ENCODE measurements around the gene PDE4B.
A peak's percentile ranks its signal among the peaks of the same experiment; 100 is the strongest.
"Not testable (repeated sequence)": the region's sequence is repeated elsewhere in the genome, so short reads cannot be mapped to it uniquely, and the experiment has no call there.

The PDE4B gene

DNA sequence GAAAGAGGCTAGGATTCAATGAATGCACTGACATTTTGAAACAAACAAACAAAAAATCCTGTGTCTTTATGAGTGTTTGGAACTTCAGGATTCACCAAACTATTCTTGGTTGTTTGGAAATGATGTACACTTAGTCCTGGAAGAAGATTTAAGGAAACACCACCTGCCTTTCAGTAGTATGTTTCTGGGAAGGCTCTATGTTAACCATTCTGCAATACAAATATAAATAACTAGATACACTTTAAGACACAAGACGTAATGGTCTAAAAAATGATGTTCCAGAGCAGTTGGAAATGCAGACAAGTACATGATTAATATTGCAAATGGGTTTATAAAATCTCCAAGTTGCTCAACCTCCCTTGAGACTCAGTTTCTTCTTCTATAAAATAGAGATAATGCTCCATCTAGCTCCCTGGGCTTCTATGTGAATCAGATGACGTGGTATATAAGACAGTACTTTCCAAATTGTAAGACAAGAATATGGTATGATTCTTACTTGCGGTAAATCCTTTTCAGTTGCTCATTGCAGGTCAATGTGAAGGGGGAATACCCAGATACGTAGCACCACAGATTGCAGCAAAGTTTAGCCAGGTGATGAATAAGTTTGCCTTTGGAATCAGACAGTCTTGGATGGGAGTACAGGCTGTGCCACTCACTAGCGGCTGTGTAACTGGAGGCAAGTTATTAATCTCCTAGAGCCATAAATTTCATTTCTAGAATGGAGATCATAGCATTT lies 516.5 kb downstream of the PDE4B start:
- H3K27me3 Mint-ChIP-seq (ENCODE audit: low read depth): peaks cover 7% of the 10 kb centered on the region
- H3K4me1 Mint-ChIP-seq (ENCODE audit: low read depth): peaks cover 2% of the 10 kb centered on the region
- no peaks in the 10 kb centered on the region for H3K9me3 Mint-ChIP-seq
- H3K4me3 Mint-ChIP-seq: no peak overlapping the region
- no peak for DNase-seq (ENCODE audit: low spot score)
- no peak overlapping the region for H3K27ac Mint-ChIP-seq
- H3K36me3 Mint-ChIP-seq (ENCODE audit: low read depth): no peaks in the 10 kb centered on the region

GRCh38 chr1:66311092-66311491 lies 518.4 kb downstream of the PDE4B start:
- Mint-ChIP-seq H3K4me1 (ENCODE audit: low read depth) (peaks cover 2% of the 10 kb centered on the region), H3K4me3 (no peak overlapping the region), H3K27me3 (ENCODE audit: low read depth) (peaks cover 7% of the 10 kb centered on the region), H3K9me3 (no peaks in the 10 kb centered on the region), H3K27ac (no peak overlapping the region), H3K36me3 (ENCODE audit: low read depth) (no peaks in the 10 kb centered on the region)
- no peak for DNase-seq (ENCODE audit: low spot score)

GRCh38 chr1:66311628-66312027 lies 518.9 kb downstream of the PDE4B start:
- no peak overlapping the region for H3K27ac Mint-ChIP-seq
- no peak overlapping the region for H3K4me3 Mint-ChIP-seq
- peaks cover 7% of the 10 kb centered on the region for H3K27me3 Mint-ChIP-seq (ENCODE audit: low read depth)
- no peaks in the 10 kb centered on the region for H3K36me3 Mint-ChIP-seq (ENCODE audit: low read depth)
- no peak for DNase-seq (ENCODE audit: low spot score)
- no peaks in the 10 kb centered on the region for H3K9me3 Mint-ChIP-seq
- H3K4me1 Mint-ChIP-seq (ENCODE audit: low read depth): peaks cover 6% of the 10 kb centered on the region

DNA sequence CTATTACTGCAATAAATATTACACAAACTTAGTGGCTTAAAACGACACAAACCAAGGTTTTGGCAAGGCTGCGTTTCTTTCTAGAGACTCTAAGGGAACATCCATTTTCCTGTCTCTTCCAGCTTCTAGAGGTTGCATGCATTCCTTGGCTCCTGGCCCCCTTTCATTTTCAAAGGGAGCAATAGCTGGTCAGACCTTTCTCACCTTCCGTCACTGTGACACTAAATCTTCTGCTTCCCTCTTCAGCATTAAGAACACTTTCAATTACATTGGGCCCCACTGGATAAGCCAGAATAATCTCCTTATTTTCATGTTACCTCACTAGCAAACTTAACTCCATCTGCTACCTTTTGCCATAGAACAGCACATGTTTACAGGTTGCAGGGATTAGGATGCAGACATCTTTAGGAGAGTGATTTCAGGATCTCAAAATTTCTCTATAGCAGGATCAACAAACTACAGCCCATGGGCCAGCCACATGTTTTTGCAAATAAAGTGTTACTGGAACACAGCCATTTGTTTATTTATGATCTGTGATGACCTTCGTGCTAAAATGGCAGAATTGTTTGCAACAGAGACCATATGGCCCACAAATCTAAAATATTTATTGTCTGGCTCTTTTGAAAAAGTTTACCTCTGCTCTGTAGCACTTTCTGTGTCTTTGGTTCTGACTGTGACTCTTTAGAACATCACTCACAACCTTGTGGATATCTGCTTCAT lies 519.7 kb downstream of the PDE4B start:
- peaks cover 7% of the 10 kb centered on the region for H3K27me3 Mint-ChIP-seq (ENCODE audit: low read depth)
- no peaks in the 10 kb centered on the region for H3K9me3 Mint-ChIP-seq
- no peak for DNase-seq (ENCODE audit: low spot score)
- H3K4me1 Mint-ChIP-seq (ENCODE audit: low read depth): peaks cover 13% of the 10 kb centered on the region
- H3K27ac Mint-ChIP-seq: no peak overlapping the region
- H3K36me3 Mint-ChIP-seq (ENCODE audit: low read depth): no peaks in the 10 kb centered on the region
- H3K4me3 Mint-ChIP-seq: no peak overlapping the region

DNA sequence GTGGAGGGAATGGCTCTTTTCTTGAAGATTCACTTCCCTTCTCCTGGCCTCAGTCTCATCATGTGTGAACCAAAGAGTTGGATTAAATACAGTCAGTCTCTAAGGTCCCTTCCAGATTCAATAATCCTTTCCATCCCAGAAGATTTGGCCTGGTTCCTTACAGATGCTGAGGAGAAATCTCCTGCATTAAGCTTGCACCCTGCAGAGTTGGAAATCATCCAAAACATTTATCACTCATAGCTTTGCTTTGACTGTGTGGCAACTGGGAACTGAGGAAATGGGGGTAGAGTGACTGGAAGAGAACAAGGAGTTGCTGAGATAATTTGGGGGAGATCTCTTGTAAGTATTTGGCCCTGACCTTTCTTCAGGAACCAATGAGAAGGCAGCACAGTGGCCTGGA lies 520.7 kb downstream of the PDE4B start:
- H3K9me3 Mint-ChIP-seq: no peaks in the 10 kb centered on the region
- no peaks in the 10 kb centered on the region for H3K36me3 Mint-ChIP-seq (ENCODE audit: low read depth)
- no peak overlapping the region for H3K4me3 Mint-ChIP-seq
- peaks cover 7% of the 10 kb centered on the region for H3K27me3 Mint-ChIP-seq (ENCODE audit: low read depth)
- H3K27ac Mint-ChIP-seq: no peak overlapping the region
- peaks cover 13% of the 10 kb centered on the region for H3K4me1 Mint-ChIP-seq (ENCODE audit: low read depth)
- DNase-seq (ENCODE audit: low spot score): no peak

DNA sequence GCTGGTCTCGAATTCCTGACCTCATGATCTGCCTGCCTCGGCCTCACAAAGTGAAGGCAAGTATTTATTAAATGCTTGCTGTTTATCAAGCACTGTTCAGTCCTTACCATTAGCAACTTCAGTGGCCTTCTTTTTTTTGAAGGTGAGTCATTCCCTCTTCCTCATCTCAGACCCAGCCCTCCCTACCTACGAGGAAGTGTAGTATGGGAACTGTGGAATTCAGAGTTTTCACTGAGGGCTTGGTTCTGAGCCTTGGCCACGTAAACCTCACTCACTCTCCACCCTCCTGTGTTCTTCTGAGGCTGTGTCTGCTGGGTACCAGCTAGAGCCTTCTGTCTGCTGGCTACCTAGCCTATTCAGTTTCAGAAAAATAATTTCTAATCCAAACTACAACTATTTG lies 523.0 kb downstream of the PDE4B start:
- Mint-ChIP-seq H3K27me3 (ENCODE audit: low read depth) (peaks cover 4% of the 10 kb centered on the region), H3K9me3 (peaks cover 5% of the 10 kb centered on the region), H3K27ac (no peak overlapping the region), H3K4me3 (no peak overlapping the region), H3K4me1 (ENCODE audit: low read depth) (peaks cover 13% of the 10 kb centered on the region), H3K36me3 (ENCODE audit: low read depth) (no peaks in the 10 kb centered on the region)
- DNase-seq (ENCODE audit: low spot score): no peak

- H3K27ac Mint-ChIP-seq: peak overlapping the region; percentile 67
- H3K36me3 Mint-ChIP-seq (ENCODE audit: low read depth): no peaks in the 10 kb centered on the region
- H3K9me3 Mint-ChIP-seq: peaks cover 5% of the 10 kb centered on the region
- DNase-seq (ENCODE audit: low spot score): no peak
- peaks cover 5% of the 10 kb centered on the region for H3K27me3 Mint-ChIP-seq (ENCODE audit: low read depth)
- H3K4me3 Mint-ChIP-seq: no peak overlapping the region
- H3K4me1 Mint-ChIP-seq (ENCODE audit: low read depth): peaks cover 13% of the 10 kb centered on the region
These were observed 524.0 kb downstream of the PDE4B start for GRCh38 chr1:66316464-66317247.

GRCh38 chr1:66317248-66317515 lies 524.5 kb downstream of the PDE4B start:
- DNase-seq (ENCODE audit: low spot score): no peak
- H3K4me1 Mint-ChIP-seq (ENCODE audit: low read depth): peaks cover 13% of the 10 kb centered on the region
- H3K36me3 Mint-ChIP-seq (ENCODE audit: low read depth): no peaks in the 10 kb centered on the region
- no peak overlapping the region for H3K4me3 Mint-ChIP-seq
- peaks cover 5% of the 10 kb centered on the region for H3K9me3 Mint-ChIP-seq
- H3K27me3 Mint-ChIP-seq (ENCODE audit: low read depth): peaks cover 6% of the 10 kb centered on the region
- H3K27ac Mint-ChIP-seq: peak overlapping the region; percentile 67

- no peaks in the 10 kb centered on the region for H3K36me3 Mint-ChIP-seq (ENCODE audit: low read depth)
- H3K4me3 Mint-ChIP-seq: no peak overlapping the region
- no peak for DNase-seq (ENCODE audit: low spot score)
- H3K4me1 Mint-ChIP-seq (ENCODE audit: low read depth): peaks cover 22% of the 10 kb centered on the region
- no peak overlapping the region for H3K27ac Mint-ChIP-seq
- peaks cover 9% of the 10 kb centered on the region for H3K27me3 Mint-ChIP-seq (ENCODE audit: low read depth)
- peaks cover 5% of the 10 kb centered on the region for H3K9me3 Mint-ChIP-seq
These were observed 527.5 kb downstream of the PDE4B start for GRCh38 chr1:66320231-66320630.

- not testable (repeated sequence) for H3K9me3 Mint-ChIP-seq; H3K36me3 Mint-ChIP-seq (ENCODE audit: low read depth); H3K27ac Mint-ChIP-seq; H3K27me3 Mint-ChIP-seq (ENCODE audit: low read depth); H3K4me3 Mint-ChIP-seq; DNase-seq (ENCODE audit: low spot score)
- peaks cover 13% of the 10 kb centered on the region for H3K4me1 Mint-ChIP-seq (ENCODE audit: low read depth)
These were observed 529.8 kb downstream of the PDE4B start for GRCh38 chr1:66322462-66322861.

DNA sequence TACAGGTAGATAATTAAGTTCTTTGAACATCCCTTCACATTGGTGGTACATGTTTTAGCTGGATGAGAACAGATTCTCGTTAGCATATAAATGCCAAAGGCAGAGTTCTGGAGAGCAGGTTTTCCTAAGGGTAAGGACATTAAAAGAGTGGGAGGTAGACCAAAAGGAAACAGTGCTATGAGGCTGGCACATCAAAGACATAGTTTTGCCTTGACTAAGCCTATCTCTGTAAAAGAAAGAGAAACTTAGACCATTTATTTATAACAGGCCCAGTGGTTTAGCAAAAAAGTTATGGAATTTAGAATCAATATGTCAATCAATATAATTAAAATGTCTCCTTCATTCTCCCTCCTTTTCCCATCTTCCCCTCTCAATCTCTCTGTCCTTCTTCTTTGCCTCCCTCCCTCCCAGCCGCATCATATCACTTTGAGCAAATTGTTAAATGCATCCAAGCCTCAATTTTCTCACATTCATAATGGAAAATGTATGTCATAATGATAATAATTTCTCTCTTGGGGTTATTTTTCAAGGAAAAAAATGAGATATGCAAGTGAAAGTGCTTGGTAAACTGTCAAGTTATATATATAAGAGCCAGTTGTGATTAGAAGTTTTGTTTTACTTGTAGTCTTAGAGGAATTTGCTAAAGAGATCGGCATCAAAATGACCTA lies 531.4 kb downstream of the PDE4B start:
- peaks cover 12% of the 10 kb centered on the region for H3K27me3 Mint-ChIP-seq (ENCODE audit: low read depth)
- DNase-seq (ENCODE audit: low spot score): no peak
- H3K4me1 Mint-ChIP-seq (ENCODE audit: low read depth): peaks cover 22% of the 10 kb centered on the region
- no peak overlapping the region for H3K27ac Mint-ChIP-seq
- no peak overlapping the region for H3K4me3 Mint-ChIP-seq
- peaks cover 1% of the 10 kb centered on the region for H3K9me3 Mint-ChIP-seq
- no peaks in the 10 kb centered on the region for H3K36me3 Mint-ChIP-seq (ENCODE audit: low read depth)

GRCh38 chr1:66325594-66326380 lies 533.1 kb downstream of the PDE4B start:
- DNase-seq (ENCODE audit: low spot score): no peak
- H3K36me3 Mint-ChIP-seq (ENCODE audit: low read depth): no peaks in the 10 kb centered on the region
- peaks cover 38% of the 10 kb centered on the region for H3K4me1 Mint-ChIP-seq (ENCODE audit: low read depth)
- H3K4me3 Mint-ChIP-seq: no peak overlapping the region
- no peaks in the 10 kb centered on the region for H3K9me3 Mint-ChIP-seq
- no peak overlapping the region for H3K27ac Mint-ChIP-seq
- H3K27me3 Mint-ChIP-seq (ENCODE audit: low read depth): peaks cover 12% of the 10 kb centered on the region

DNA sequence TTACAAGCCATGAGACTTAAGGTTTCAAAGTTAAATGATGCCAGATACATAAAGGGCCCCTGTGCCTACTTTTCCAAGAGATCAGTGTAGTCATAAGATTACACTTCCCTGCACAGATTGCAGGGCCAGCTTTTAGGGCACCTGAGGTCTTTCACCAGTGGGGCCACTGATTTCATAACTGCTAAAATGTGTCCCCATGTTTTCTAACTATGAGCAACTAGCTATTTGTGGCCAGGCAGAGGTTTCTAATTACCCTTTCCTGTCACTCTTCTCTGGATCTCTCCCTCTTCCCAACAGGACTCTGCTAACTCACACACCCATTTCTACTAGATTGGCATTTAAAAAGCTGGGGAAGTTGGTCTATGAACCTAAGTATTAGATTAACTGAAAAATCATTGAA lies 534.2 kb downstream of the PDE4B start:
- H3K36me3 Mint-ChIP-seq (ENCODE audit: low read depth): no peaks in the 10 kb centered on the region
- peaks cover 43% of the 10 kb centered on the region for H3K4me1 Mint-ChIP-seq (ENCODE audit: low read depth)
- no peak overlapping the region for H3K4me3 Mint-ChIP-seq
- DNase-seq (ENCODE audit: low spot score): no peak
- H3K9me3 Mint-ChIP-seq: no peaks in the 10 kb centered on the region
- H3K27me3 Mint-ChIP-seq (ENCODE audit: low read depth): peaks cover 6% of the 10 kb centered on the region
- no peak overlapping the region for H3K27ac Mint-ChIP-seq

All from T-helper 2 cell treated with Interferon-gamma antibody and Interleukin-4, amounts not matched to agents 5 μg/mL and 100 μg/mL, for 36 hours (primary cell).